Mesothelial cell of epicardium (in vitro differentiated cells): Measurements from ENCODE around the gene CYTH3. TPM values are rescaled to one million over a fixed set of nuclear protein-coding genes. Genes with fewer than 3 reads are reported as not detected.
A peak's percentile ranks its signal among the peaks of the same experiment; 100 is the strongest.

Experiments
- DNase-seq, 2 experiments: peaks; one replicate each; pipeline ENCODE4 v3.0.0; 2021; ENCODE audit warnings: low spot score in 2 of 2; ENCODE audit not compliant: unreplicated experiment in 2 of 2
- H3K27ac Mint-ChIP-seq: 2 replicates; pipeline ENCODE4 v1.8.0; 2021; ENCODE audit warnings: mixed read lengths
- H3K27me3 Mint-ChIP-seq: 2 replicates; pipeline ENCODE4 v1.8.0; 2021; ENCODE audit warnings: low read depth, mixed read lengths
- H3K36me3 Mint-ChIP-seq: 2 replicates; pipeline ENCODE4 v1.8.0; 2021; ENCODE audit warnings: mixed read lengths
- H3K4me1 Mint-ChIP-seq: 2 replicates; pipeline ENCODE4 v1.8.0; 2021; ENCODE audit warnings: mixed read lengths
- H3K4me3 Mint-ChIP-seq: 2 replicates; pipeline ENCODE4 v1.8.0; 2021; ENCODE audit warnings: mild to moderate bottlenecking, moderate library complexity, mixed read lengths
- H3K9me3 Mint-ChIP-seq: 2 replicates; pipeline ENCODE4 v1.8.0; 2021; ENCODE audit warnings: mixed read lengths
- CTCF ChIP-seq: fragments of 200-600 bp; sonication (generic); IDR thresholded peaks from one replicate; pipeline ENCODE4 v1.5.0; 2021; ENCODE audit warnings: antibody characterized with exemption; ENCODE audit not compliant: unreplicated experiment
- total RNA-seq: library from RNA; stranded (reverse); gene quantifications from 3 replicates; pipeline ENCODE4 v1.2.1, GENCODE V29; 2021

Gene CYTH3
- total RNA-seq, 1 donor from 2014 or later: 29.2 TPM

GRCh38 chr7:6268023-6268900 lies 4.2 kb downstream of the CYTH3 start:
- H3K27ac Mint-ChIP-seq: no peak overlapping the region
- no peaks in the 10 kb centered on the region for H3K9me3 Mint-ChIP-seq
- no peak for TF ChIP-seq CTCF
- H3K27me3 Mint-ChIP-seq: no peaks in the 10 kb centered on the region
- no peaks in the 10 kb centered on the region for H3K36me3 Mint-ChIP-seq
- H3K4me3 Mint-ChIP-seq: no peak overlapping the region
- no peak for DNase-seq
- peaks cover 38% of the 10 kb centered on the region for H3K4me1 Mint-ChIP-seq

GRCh38 chr7:6266699-6267098 lies 5.7 kb downstream of the CYTH3 start:
- H3K36me3 Mint-ChIP-seq: no peaks in the 10 kb centered on the region
- TF ChIP-seq CTCF: no peak
- no peak overlapping the region for H3K4me3 Mint-ChIP-seq
- DNase-seq: no peak
- peaks cover 41% of the 10 kb centered on the region for H3K4me1 Mint-ChIP-seq
- no peaks in the 10 kb centered on the region for H3K27me3 Mint-ChIP-seq
- H3K9me3 Mint-ChIP-seq: no peaks in the 10 kb centered on the region
- no peak overlapping the region for H3K27ac Mint-ChIP-seq

GRCh38 chr7:6262221-6262620 lies 10.2 kb downstream of the CYTH3 start:
- Mint-ChIP-seq H3K27me3 (no peaks in the 10 kb centered on the region), H3K4me1 (peaks cover 41% of the 10 kb centered on the region), H3K4me3 (no peak overlapping the region), H3K36me3 (no peaks in the 10 kb centered on the region), H3K27ac (peak overlapping the region; percentile 65), H3K9me3 (no peaks in the 10 kb centered on the region)
- no peak for DNase-seq
- no peak for TF ChIP-seq CTCF

GRCh38 chr7:6261699-6262098 lies 10.7 kb downstream of the CYTH3 start:
- TF ChIP-seq CTCF: no peak
- Mint-ChIP-seq H3K9me3 (no peaks in the 10 kb centered on the region), H3K4me1 (peaks cover 47% of the 10 kb centered on the region), H3K27ac (no peak overlapping the region), H3K4me3 (no peak overlapping the region), H3K36me3 (no peaks in the 10 kb centered on the region), H3K27me3 (no peaks in the 10 kb centered on the region)
- no peak for DNase-seq

GRCh38 chr7:6260291-6261187 lies 11.9 kb downstream of the CYTH3 start:
- H3K27ac Mint-ChIP-seq: peak overlapping the region; percentile 79
- no peaks in the 10 kb centered on the region for H3K9me3 Mint-ChIP-seq
- no peak overlapping the region for H3K4me3 Mint-ChIP-seq
- no peaks in the 10 kb centered on the region for H3K27me3 Mint-ChIP-seq
- no peak for DNase-seq
- TF ChIP-seq CTCF: no peak
- H3K4me1 Mint-ChIP-seq: peaks cover 55% of the 10 kb centered on the region
- no peaks in the 10 kb centered on the region for H3K36me3 Mint-ChIP-seq
